Sigmoid colon (tissue), 4 donors: Measurements from ENCODE around the gene APPL1.

ENCODE experiments used
- CTCF ChIP-seq, 4 experiments: fragments of 450-650 bp in 3 of 4; fragments of 200-600 bp in 1 of 4; IDR thresholded peaks; one replicate each; pipeline ENCODE4 v1.5.1; 2016 to 2019; ENCODE audit warnings: antibody characterized with exemption in 4 of 4, mild to moderate bottlenecking in 3 of 4, moderate library complexity in 2 of 4
- EP300 ChIP-seq, 4 donors: sonication (generic); formaldehyde crosslinking; IDR thresholded peaks; one replicate each; pipeline ENCODE4 v1.6.1; 2017; ENCODE audit warnings: antibody characterized with exemption in 4 of 4
- POLR2A ChIP-seq, 2 donors: fragments of 450-650 bp; IDR thresholded peaks; one replicate each; pipeline ENCODE4 v1.6.1; 2016; ENCODE audit warnings: antibody characterized with exemption in 2 of 2, mild to moderate bottlenecking in 2 of 2, moderate library complexity in 2 of 2
- POLR2AphosphoS5 ChIP-seq, 4 donors: sonication (generic); formaldehyde crosslinking; IDR thresholded peaks; one replicate each; pipeline ENCODE4 v1.6.1; 2017; ENCODE audit warnings: antibody characterized with exemption in 4 of 4

- no peak for TF ChIP-seq POLR2AphosphoS5 (IDR thresholded peaks at IDR 0.05)
- TF ChIP-seq CTCF (IDR thresholded peaks at IDR 0.05), result no peak
- no peak for TF ChIP-seq POLR2A (IDR thresholded peaks at IDR 0.05)
- TF ChIP-seq EP300 (IDR thresholded peaks at IDR 0.05), result no peak
These were observed 29.3 kb downstream of the APPL1 start for GRCh38 chr3:57256844-57257243.
